Activated CD8-positive, alpha-beta memory T cell treated with anti-CD3 and anti-CD28 coated beads for 24 hours (primary cell): ENCODE data around the gene CAMK2A.

ENCODE experiments used
- DNase-seq: peaks from one replicate; pipeline ENCODE4 v3.0.0-alpha.2; 2020

CAMK2A gene

DNA sequence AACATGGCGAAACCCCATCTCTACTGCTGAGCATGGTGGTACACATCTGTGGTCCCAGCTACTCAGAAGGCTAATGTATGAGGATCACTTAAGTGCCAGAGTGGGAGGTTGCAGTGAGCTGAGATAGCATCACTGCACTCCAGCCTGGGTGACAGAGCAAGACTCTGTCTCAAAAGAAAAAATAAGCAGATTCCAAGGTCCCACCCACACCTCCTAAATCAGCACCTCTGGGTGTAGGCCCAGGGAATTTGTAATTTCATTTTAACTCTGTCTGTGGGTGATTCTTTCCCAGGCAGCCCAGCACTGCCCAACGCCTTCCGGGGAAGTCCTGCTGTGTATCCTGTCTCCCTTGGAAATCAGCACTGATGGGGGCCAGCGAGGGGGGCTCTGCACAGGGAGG, 12.5 kb downstream of the CAMK2A start:
- no peak for DNase-seq

DNA sequence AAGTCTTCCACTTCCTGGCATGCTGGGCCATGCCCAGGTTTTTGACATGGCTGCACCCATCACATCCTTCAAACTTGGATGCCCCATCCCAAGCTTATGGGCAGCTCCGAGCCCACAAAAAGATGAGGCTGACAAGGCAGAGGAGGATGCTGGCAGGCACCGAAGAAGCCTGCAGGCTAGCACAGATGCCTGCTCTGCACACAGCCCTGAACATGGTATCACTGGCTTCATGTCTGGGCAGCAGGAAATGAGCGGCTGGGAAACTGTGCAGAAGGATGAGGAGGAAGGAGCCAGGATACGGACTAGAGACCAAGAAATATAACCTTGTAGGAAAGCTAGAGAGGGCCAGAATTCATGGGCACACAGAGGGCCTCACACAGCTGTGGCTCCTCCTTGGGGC, 14.8 kb downstream of the CAMK2A start:
- DNase-seq, result no peak

DNA sequence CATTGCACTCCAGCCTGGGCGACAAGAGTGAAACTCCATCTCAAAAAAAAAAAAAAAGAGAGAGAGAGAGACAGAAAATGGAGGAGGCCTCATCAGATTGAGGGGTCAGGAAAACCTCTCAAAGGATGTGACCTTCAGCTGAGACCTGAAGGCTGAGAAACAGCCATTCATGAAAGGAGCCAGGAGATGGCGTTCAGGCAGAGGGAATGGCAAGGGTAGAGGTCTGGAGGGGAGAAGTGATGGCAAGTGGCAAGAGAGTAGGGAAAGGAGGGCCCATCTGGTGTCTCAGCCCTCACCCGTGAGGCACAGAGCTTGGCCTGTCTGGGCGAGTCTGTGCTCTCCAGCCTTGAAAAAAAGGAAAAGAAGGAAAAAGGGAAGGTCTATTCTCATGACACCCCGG, 17.0 kb downstream of the CAMK2A start:
- no peak for DNase-seq

DNA sequence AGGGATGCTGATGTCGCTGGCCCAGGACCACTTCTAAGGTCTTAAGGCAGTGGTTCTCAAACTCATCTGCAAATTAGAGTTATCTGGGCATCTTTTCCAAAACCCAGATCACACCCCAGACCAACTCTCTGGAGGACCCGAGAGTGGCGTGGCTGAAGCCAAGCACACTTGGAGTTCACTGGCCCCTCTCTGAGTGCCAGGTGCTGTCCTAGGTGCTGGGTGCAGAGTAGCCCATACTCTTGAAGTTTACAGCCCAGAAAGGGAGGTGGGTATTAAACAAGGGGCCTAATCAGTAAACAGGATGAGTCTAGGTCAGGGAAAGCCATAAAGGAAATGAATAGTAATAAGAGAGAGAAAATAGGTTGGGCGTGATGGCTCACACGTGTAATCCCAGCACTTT, 17.6 kb downstream of the CAMK2A start:
- no peak for DNase-seq

DNA sequence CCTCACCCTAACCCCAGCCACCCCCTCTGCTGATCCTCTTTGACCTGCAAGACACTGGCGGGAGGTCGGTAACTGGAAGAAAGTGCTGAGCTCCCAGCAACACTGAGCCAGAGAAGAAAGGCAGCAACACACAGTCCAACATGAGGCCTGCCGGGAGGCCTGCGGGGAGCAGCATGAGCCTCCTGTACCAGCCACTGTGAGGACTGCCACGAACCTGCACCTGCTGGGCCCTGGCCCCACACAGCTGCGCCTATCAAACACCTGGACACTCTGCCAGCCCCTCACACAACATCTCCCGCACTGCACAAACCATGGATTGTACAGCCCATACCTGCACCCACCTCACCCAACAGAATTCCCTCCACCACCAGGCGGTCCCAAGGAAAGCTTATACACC, 18.3 kb downstream of the CAMK2A start:
- no peak for DNase-seq

DNA sequence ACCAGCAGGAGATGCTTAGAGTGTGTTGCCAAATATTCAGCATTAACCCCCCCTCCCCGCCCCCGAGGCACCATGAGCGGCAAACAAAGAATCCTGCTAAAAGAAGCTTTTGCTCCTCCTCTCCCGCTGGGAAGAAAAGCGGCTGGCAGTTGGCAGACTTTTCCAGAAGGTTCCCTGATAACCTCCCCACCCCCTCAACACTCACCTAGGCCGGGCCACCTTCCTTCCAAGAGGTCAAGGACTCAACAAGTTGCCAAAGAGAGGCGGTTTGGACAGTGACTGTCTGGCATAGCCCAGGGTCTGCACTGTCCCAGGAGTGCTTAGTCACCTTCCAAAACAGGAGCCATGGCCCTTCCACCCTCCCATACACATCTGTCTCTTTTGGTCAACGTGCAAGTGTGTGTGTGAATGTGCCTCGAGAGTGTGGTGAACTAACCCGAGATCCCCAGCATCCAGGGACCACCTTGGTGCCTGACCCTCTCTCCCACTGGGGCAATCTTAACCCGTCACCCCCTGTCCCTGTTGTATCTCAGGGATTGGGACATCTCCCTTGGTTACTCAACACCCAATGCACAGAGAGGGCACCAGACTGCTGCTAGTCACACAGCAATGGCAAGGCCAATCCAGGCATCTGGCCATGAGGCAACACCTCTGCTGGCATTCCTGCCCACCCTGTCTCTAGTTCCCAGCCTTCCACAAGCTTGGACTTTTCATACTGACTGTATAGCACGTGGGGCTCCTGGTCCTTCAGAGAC, 18.9 kb downstream of the CAMK2A start:
- no peak for DNase-seq

DNA sequence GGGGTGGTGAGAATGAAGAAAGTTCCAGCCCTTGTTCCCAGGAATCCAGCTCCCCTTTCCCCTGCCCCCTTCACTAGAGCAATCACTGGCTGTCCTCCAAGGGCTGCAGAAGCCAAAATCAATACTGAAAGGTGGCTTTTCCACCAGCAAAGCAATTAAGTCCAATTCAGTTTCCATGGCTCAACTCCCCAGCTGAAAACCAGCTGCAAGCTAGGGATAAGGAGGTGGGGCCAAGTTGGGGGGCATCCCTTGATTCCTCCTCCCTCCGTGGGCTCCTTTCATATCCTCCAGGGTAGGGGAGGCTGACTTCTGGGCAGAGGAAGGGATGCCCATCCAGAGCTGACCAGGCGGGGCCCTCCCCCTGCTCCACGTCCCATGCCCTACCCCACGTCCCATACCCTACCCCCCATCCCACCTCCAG, 22.7 kb downstream of the CAMK2A start:
- no peak for DNase-seq

DNA sequence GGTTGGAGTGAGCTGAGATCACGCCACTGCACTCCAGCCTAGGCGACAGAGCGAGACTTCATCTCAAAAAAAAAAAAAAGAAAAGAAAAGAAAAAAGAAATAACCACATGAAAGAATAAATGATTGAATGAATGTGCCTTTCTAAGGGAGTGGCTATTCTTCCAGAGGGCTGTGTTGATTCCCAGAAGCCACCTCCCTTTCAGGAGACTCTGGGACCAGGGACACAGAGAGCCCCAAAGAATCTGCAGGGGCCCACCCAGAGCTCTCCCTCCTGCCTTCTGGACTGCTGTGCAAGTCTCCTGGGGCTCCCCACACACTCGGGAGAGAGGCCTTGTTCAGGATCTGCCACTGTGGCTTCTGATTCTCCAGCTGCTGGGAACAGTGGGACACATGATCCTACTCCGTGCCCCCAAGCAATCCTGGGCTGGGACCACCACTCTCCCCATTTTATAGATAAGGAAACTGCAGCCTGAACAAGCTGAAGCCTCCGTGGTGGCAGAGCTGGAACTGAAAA, 23.6 kb downstream of the CAMK2A start:
- no peak for DNase-seq

DNA sequence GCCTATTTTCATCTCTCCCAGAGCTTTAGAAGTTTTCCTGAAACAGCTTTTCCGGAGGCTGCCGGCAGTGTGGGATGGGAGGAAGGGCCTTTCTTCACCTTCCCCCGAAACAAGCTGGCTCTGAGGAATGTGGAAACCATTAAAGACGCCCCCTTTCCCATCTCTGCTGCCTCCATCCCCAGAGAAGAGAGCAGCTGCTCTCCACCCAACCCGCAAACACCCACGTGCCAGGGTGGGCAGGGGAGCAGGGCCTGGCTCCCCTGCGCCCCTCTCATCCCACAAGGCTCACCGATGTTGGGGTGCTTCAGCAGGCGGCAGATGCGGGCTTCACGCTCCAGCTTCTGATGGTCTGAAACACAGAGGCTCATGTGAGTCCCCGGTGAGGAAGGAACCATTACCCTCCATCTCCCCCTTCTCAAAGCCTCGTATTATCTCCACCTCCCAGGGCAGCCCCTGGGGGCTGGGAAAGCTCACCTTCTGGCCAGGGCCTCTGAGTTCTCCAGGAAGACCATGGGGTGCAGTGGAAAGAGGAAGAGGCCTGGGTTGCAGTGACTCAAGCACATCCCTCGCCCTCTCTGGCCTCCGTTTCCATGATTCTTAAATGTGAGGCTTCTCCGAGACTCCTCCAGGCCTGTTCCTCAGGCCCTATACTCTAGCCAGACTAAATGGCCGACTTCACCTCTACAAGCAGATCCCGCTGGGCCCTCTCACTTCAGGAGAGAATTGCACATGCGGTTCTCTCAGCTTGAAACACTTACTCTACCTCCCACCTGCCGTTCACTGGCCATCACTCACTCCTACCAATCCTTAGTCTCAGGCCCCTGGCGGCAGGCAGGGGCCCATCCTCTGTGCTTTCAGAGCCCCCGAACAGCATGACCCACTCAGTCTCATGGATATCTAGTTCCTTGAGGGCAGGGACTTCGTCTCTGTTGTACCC, 24.6 kb downstream of the CAMK2A start:
- DNase-seq, result no peak

DNA sequence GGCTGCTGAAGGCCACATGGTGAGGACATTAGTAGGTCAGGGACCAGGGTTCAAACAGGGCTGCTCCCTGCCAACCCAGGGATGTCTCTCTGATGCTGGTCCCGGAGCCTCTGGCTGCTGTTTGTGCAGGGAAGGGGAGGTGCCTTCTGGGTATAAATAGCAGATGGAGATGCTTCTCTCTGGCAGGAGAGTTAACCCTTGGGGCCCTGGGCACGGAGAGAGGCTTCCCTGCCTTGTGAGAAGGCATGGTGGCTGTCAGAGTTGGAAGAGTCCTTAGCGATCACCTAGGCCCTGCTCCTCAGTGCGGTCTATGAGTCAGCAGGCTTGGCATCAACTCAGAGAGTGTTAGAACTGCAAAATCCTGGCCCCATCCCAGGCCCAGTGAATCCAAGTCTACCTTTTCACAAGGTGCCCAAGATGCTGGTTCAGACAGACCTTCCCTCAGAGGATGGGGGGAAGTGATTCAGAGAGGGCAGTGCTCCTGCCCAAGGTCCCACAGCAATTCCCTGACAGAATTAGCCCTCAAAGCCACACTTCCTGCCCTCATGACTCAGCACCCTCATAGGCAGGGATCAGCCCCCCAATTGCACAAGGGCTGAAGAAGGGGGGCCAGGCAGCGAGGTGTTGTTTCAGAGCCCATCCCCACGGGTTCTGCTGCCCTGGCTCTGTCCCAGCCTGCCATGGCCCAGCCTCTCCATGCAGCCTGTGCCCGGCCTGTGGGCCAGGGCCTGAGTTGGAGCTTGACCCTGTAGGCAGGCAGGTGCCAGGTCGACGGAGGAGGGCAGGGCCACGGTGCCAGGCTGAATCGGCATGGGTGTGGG, 25.6 kb downstream of the CAMK2A start:
- DNase-seq, result no peak

DNA sequence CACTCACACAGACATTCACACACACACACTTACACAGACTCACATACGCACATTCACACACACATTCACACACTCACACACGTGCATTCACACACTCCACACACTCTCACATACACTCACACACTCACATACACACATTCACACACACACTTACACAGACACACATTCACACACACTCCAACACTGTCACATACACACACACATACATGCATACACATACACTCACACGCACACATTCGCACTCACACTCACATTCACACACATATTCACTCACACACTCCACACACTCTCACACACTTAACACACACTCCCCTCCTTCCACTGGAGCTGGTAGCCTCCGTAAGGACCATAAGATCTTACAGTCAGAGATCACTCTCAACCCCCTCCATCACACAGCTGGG, 26.2 kb downstream of the CAMK2A start:
- no peak for DNase-seq

DNA sequence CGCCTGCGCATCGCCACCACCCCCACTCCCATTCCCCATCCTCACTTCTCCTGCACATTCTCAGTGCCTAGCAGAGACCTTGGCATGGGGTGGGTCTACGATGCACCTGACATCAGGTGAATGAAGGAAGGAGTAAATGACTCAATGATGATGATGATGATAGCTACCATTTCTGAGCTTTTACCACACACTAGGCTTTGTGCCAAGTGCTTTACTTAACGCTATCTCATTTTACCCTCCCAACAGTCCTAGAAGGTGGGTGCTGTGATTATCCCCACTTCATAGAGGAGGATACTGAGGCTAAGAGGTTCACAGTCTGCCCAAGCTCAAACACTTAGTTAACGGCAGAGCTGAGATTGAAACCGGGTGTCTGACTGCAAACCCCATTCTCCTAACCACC, 27.1 kb downstream of the CAMK2A start:
- no peak for DNase-seq

DNA sequence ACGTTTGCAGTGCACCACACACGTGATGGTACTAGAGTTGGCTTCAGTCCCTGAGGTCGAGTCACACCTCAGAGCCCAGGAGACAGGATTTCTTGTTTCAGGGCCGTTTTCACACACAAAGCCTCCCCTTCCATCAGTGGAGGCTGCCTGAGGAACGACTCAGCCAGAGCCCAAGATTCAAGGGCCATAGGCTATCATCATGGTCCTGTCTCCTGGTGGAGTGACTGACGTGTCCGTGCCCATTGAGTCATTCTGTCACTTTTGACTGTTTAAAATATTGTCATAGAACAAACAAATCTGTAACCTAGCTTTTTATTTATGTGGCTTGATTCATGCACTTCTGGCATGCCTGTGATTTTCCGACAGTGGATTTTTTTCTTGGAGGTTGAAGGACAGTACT, 28.3 kb downstream of the CAMK2A start:
- DNase-seq, result no peak

DNA sequence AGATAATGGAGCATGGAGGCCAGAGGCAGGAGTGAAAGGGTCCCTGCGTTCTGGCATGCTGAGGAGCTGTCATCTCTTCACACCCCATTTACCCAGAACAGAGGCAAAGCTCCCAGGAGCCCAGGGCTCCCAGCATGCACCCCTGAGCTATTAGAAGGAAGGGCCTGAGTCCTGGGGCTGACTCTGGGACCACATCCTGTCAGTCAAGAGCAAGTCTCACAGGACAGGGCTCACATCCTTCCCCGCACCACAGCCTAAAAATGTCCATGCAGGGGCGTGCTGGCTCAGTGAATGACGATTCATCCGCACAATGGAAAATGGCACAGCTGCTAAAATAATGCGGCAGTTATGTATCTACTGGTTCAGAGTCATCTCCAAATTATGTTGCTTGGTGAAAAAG, 31.4 kb downstream of the CAMK2A start:
- no peak for DNase-seq

DNA sequence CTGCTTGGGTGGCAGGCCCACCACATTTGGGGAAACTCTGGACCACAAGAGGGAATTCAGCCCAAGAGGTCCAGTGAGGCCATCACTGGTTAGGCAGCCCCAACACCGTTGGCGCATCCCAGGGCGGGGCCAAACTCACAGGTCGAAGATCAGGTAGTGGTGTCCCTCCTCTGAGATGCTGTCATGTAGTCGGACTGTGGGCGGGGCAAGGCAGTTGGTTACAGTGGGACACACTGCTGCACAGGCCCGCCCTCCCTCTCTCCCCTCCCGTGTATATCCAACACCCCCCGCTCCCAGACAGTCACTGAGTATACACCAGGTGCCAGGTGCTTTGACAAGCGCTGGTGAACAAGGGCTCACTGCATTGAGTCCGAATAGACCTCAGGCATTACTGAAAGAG, 32.1 kb downstream of the CAMK2A start:
- DNase-seq, result no peak

DNA sequence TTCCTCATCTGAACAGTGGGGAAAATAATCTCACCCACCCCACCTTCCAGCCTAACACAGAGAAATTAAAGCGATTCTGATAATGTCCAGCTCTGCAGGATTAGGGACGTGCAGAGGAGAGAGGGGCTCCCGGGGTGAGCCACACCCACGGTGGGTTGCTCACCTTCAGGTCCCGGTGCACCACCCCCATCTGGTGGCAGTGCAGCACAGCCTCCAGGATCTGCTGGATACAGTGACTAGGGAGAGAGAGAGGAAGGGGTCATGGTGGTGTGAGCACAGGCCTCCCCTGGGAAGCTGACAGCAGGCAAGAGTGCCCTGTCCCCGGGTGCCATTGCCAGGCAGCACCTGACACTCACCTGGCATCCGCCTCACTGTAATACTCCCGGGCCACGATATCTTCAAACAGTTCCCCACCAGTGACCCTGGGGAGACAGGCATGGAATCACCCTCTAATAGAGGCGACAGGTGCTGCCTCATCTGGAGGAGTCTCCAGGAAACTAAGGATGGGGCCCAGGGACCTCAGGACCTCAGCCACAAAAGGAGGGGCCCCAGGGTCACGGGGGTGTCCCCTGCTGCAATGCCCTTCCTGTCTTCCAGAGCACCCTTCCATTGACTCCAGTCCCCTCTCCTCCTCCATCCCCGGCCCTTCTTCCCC, 33.0 kb downstream of the CAMK2A start:
- no peak for DNase-seq

DNA sequence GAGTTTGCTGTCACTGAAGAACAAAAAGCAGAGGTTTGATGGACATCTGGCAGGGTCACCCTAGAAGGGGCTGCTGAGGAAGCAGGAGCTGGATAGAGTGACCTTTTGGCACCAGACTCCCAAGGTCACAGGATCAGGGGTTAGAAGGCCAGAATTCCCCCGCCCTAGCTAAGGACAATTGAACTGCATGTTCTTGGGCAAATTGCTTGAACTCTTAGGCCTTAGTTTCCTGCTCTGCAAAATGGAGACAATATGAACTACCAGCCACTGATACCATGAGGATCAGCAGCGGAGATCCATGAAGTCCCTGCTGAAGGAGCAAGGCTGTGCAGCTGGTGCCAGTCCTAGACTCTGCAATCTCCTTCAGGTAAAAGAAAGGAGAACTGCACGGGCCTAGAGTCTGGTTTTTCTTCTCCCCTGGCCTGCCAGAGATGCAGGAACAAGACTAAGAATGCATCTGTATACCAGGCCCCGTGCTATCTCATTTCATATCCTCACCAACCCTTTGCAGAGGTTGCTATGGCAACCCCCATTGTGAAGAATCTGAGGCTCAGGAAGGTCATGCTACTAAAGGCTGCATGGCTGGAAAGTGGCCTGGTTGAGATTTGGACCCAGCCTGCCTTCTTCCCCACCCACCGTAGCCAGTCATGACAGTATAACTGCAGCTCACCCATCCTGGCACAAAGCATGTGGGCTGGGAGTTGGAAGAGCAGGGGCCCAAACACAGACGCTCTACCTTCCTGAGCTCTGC, 33.7 kb downstream of the CAMK2A start:
- no peak for DNase-seq

DNA sequence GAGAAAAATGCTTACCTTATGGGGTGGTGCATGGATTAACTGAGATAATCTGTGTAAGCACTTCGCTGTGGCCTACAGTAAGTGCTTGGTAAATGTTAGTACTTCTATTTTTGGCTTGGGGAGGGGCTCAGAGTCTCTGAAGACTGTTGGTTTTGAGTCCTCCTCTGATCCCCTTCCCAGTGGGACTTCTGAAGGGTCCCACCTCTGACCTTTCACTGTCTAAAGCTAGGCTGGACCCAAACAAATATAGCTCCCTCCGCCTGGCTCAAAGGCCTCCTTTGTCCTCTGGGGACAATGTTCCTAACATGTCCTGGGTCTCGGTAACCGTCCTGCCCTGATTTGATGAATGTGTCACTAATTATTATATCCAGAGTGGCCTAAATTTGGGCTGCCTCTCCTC, 34.8 kb downstream of the CAMK2A start:
- no peak for DNase-seq

DNA sequence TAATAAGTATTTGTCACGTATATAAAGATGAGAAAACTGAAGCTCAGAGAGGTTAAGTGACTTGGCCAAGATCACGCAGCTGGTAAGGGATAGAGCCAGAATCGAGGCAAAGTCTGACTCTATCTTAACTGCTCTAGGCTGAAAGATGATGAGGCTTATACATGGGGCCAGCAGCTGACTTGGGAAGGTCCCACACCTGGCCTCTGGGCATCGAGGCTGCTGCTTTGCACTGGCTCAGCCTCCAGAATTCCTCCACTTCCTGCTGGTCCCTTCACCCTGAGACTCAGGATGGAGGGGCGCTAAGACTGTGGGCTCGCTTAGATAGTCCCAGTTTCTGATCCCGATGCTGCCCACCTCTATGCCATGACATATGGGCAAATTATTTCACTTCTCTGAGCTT, 35.2 kb downstream of the CAMK2A start:
- no peak for DNase-seq

DNA sequence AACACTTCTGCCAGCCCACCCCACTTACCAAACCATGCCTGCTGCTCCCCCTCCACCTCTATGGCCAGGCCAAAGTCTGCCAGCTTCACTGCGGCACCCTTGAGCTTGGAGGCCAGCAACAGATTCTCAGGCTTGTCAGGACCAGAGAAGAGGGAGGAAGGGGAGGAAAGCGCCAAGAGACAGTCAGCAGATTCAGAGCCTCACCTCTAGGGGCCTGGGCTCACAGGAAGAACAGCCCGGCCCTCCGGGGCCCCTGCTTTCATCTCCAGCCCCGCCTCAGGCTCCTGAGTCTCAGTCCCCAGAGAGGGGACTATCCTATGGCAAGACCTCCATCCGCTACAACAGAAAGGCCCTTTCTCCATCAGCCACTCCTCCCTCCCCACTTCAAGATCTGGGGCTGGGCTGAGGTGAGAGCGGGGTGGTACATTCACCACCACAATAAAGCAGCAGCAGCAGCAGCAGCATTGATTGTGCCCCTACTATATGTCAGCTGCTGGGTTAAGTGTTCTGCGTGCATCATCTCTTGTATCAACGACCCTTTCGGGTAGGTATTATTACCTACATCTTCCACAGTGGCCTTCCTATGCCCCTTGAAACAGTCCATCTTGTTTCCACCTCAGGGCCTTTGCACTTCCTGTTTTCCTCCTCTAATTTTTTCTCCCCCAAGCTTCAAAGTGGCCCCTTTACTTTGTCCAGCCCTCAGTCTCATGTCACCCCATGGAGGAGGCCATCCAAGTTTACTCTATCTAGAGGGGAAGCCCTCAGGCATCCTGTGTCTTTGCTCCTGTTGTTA, 36.0 kb downstream of the CAMK2A start:
- no peak for DNase-seq

DNA sequence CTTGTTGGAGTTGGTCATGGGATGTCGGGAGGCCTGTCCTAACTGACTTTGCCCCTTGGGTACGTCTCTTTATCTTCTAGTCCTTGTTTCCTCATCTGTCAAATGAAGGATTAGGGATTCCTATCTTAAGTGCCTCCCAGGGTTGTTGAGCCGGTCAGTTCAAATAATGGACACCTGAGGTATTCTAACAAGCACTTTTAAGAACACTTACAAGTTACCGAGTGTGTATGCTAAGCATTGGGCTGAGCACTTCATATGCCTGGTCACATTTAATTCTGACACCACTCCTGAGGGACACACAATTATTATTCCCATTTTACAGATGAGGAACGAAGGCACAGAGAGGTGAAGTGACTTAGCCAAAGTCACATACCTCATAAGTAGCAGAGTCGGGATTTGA, 37.1 kb downstream of the CAMK2A start:
- no peak for DNase-seq
